ENCODE measurements around the gene COX15.
A peak's percentile ranks its signal among the peaks of the same experiment; 100 is the strongest.

DNA sequence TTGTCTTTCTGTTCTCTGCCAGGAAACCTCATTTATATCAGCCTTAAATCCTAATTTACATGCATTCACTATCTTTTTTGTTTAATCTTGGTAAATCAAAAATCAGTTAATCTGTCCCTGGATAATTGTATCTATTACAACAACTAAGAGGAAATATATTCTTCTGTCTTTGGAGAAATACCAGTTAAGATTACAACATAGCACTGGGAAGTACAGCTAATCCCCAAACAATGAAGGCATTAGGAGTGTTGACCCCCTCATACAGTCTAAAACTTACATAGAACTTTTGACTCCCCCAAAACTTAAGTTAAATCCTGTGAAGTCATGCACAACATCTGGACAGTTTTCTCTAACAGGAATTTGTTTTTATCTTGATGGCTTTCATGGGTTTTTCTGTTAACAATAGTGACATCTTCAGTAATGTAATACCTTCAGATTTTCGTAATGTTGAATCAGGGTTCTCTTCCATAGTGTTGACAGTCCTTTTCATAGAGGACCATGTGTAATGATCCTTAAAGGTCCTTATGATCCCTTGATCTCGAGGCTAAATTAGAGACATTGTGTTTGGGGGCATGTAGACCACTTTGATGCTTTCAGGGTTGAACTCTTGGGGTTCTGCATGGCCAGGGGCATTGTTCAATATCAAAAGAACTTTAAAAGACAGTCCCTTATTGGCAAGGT, 26.4 kb upstream of the COX15 start:
- TF ChIP-seq, protein P1, sequence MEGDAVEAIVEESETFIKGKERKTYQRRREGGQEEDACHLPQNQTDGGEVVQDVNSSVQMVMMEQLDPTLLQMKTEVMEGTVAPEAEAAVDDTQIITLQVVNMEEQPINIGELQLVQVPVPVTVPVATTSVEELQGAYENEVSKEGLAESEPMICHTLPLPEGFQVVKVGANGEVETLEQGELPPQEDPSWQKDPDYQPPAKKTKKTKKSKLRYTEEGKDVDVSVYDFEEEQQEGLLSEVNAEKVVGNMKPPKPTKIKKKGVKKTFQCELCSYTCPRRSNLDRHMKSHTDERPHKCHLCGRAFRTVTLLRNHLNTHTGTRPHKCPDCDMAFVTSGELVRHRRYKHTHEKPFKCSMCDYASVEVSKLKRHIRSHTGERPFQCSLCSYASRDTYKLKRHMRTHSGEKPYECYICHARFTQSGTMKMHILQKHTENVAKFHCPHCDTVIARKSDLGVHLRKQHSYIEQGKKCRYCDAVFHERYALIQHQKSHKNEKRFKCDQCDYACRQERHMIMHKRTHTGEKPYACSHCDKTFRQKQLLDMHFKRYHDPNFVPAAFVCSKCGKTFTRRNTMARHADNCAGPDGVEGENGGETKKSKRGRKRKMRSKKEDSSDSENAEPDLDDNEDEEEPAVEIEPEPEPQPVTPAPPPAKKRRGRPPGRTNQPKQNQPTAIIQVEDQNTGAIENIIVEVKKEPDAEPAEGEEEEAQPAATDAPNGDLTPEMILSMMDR (IDR thresholded peaks at IDR 0.05), result no peak
- TF ChIP-seq POLR2A (IDR thresholded peaks at IDR 0.05) (no peak), POLR2AphosphoS5 (IDR thresholded peaks at IDR 0.05) (peak in 1 of 3 donors; percentile 43)
